ENCODE data around the gene COL13A1.

- no peak for TF ChIP-seq SMC3 (IDR thresholded peaks at IDR 0.05; ENCODE audit: low read depth, low read length)
- TF ChIP-seq RFX5 (IDR thresholded peaks at IDR 0.05; ENCODE audit: low read length) = no peak
- TF ChIP-seq REST (IDR thresholded peaks at IDR 0.05; ENCODE audit: low read depth, low read length) = no peak
- TF ChIP-seq POLR2AphosphoS5 (IDR thresholded peaks at IDR 0.05; ENCODE audit: low read depth, low read length) = no peak
- no peak for TF ChIP-seq TAF1 (IDR thresholded peaks at IDR 0.05; ENCODE audit: borderline replicate concordance, low read depth, low read length)
- no peak for TF ChIP-seq CTCF (IDR thresholded peaks at IDR 0.05)
- TF ChIP-seq NRF1 (IDR thresholded peaks at IDR 0.05; ENCODE audit: low read depth, low read length) = no peak
- no peak for TF ChIP-seq MAX (IDR thresholded peaks at IDR 0.05; ENCODE audit: low read depth)
- no peak for TF ChIP-seq EP300 (IDR thresholded peaks at IDR 0.05; ENCODE audit: borderline replicate concordance in 1 of 2, low read depth in 1 of 2, low read length in 1 of 2)
- TF ChIP-seq GATA2 (CRISPR knock-in tag; IDR thresholded peaks at IDR 0.05) = no peak
- no peak for TF ChIP-seq GABPA (IDR thresholded peaks at IDR 0.05; ENCODE audit: low read depth)
- no peak for TF ChIP-seq EZH2phosphoT487 (IDR thresholded peaks at IDR 0.05; ENCODE audit: borderline replicate concordance, low read depth)
Observed at GRCh38 chr10:69772933-69773704, 28.6 kb upstream of the COL13A1 start.

All from SK-N-SH (cell line).